ENCODE measurements around the gene PARVA. TPM values are rescaled to one million over a fixed set of nuclear protein-coding genes. Genes with fewer than 3 reads are reported as not detected.

Gene PARVA
- total RNA-seq, 2 experiments from 2014 or later = 0.61 to 0.65 TPM

DNA sequence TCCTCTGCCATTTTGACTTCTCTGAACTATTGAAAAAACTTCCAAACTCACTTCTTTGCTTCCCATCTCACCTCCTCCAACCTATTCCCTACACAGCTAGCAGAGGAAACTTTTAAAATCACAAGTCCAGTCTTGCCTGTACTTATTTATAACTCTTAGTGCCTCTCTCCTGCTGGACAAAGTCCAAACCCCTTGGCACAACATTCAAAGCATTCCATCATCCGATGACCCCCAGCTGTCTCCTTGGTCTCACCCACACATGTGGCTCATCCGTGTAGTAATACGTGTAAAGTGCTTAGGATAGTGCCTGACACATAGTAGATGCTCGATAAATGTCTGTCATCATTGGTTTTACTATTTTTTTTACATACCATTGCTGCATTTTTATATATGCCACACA lies 101.4 kb downstream of the PARVA start:
- Mint-ChIP-seq H3K27ac (no peak overlapping the region), H3K27me3 (no peaks in the 10 kb centered on the region), H3K4me1 (no peaks in the 10 kb centered on the region), H3K9me3 (no peaks in the 10 kb centered on the region), H3K36me3 (no peaks in the 10 kb centered on the region), H3K4me3 (no peak overlapping the region)
- POLR2A ChIA-PET = no interaction called here
- ATAC-seq (ENCODE audit: low read depth) (no peak), DNase-seq (no peak)

- no peak for DNase-seq
- Mint-ChIP-seq H3K4me1 (no peaks in the 10 kb centered on the region), H3K27me3 (no peaks in the 10 kb centered on the region), H3K27ac (no peak overlapping the region), H3K9me3 (no peaks in the 10 kb centered on the region), H3K36me3 (no peaks in the 10 kb centered on the region), H3K4me3 (no peak overlapping the region)
- POLR2A ChIA-PET = no interaction called here
- no peak for ATAC-seq (ENCODE audit: low read depth)
Observed at GRCh38 chr11:12480401-12480800, 103.0 kb downstream of the PARVA start.

DNA sequence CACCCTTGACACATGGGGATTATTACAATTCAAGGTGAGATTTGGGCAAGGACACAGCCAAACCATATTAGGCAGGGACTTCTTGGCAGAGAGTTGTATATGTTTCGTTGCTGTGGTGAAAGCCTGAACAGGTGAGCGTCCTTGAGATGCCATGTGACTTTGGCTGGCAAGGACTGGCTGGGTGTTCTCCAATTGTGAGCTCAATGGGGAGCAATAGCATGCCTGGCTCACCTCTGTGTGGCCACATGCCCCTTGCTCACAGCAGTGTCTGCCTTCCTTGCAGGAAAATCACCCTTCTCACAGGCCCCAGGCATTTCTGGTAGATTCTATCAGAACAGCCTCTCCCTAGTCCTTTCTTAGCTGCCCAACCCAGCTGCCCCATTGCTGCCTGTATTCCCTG lies 105.5 kb downstream of the PARVA start:
- DNase-seq = no peak
- H3K27me3 Mint-ChIP-seq = no peaks in the 10 kb centered on the region
- no peak overlapping the region for H3K4me3 Mint-ChIP-seq
- H3K36me3 Mint-ChIP-seq = no peaks in the 10 kb centered on the region
- POLR2A ChIA-PET = no interaction called here
- no peak for ATAC-seq (ENCODE audit: low read depth)
- H3K9me3 Mint-ChIP-seq = no peaks in the 10 kb centered on the region
- H3K4me1 Mint-ChIP-seq = no peaks in the 10 kb centered on the region
- H3K27ac Mint-ChIP-seq = no peak overlapping the region

DNA sequence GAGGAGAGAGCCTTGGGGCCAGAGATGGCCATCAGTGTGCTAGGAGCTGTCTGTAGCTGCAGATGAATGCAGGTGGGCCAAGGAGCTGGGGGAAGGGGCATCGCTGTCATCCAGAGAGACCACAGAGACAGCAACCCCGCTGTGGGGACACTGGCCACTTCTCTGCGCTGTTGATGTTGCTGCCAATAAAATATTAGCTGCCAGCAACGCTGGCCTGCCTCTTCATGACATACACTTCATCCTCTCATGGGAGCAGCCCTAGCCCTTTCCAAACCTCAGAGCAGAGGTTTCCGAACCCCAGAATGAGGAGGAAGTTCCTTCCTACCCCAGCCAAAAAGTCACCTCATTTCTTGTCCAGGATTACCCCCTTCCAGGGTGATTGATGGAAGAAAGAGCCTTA lies 106.2 kb downstream of the PARVA start:
- H3K4me3 Mint-ChIP-seq = no peak overlapping the region
- ATAC-seq (ENCODE audit: low read depth) (no peak), DNase-seq (no peak)
- H3K36me3 Mint-ChIP-seq = no peaks in the 10 kb centered on the region
- no peak overlapping the region for H3K27ac Mint-ChIP-seq
- peaks cover 2% of the 10 kb centered on the region for H3K9me3 Mint-ChIP-seq
- POLR2A ChIA-PET = no interaction called here
- H3K4me1 Mint-ChIP-seq = no peaks in the 10 kb centered on the region
- H3K27me3 Mint-ChIP-seq = no peaks in the 10 kb centered on the region

DNA sequence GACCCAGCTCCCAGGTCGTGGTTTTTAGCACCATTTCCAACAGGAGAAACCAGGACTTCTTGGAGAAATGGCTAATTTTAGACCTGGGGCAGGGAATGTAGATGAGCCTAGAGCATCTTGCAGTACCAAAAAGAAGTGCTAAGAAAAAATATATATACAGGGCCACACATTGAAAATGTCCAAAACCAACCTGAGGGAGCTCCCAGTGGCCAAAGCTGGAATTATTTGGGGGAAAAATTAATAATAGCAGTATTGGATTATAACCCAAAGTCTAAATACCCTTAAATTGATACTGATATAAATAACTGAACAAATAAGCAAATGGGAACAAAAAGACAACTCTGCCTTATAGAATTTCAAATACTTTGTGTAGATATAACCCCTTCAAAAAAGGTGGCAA lies 108.0 kb downstream of the PARVA start:
- DNase-seq (no peak), ATAC-seq (ENCODE audit: low read depth) (no peak)
- POLR2A ChIA-PET = no interaction called here
- Mint-ChIP-seq H3K4me3 (no peak overlapping the region), H3K9me3 (peaks cover 8% of the 10 kb centered on the region), H3K4me1 (no peaks in the 10 kb centered on the region), H3K27me3 (no peaks in the 10 kb centered on the region), H3K36me3 (peaks cover 2% of the 10 kb centered on the region), H3K27ac (no peak overlapping the region)

DNA sequence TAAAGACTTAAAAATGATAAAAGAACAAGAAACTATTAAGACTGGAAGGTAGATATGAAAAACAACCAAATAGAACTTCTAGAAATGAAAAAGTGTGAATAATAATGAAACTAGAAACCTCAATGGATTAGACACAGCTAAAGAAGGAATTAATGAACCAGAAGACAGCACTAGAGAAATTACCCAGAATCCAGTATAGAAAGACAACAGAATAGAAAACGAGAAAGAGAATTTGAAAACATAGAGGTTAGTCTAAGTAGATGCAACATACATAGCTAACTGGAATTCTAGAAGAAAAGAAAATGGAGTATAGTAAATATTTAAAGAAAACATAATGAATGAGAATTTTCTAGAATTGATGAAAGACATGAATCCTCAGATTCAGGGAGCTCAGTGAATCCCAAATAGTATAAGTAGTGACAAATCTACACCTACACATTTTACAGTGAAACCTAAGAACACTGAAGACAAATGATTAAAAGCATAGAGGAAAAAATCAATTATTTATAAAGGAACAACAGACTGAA lies 111.9 kb downstream of the PARVA start:
- peaks cover 6% of the 10 kb centered on the region for H3K27me3 Mint-ChIP-seq
- H3K9me3 Mint-ChIP-seq = peaks cover 8% of the 10 kb centered on the region
- DNase-seq (no peak), ATAC-seq (ENCODE audit: low read depth) (no peak)
- no peak overlapping the region for H3K27ac Mint-ChIP-seq
- POLR2A ChIA-PET = no interaction called here
- peaks cover 2% of the 10 kb centered on the region for H3K36me3 Mint-ChIP-seq
- H3K4me3 Mint-ChIP-seq = no peak overlapping the region
- H3K4me1 Mint-ChIP-seq = no peaks in the 10 kb centered on the region

DNA sequence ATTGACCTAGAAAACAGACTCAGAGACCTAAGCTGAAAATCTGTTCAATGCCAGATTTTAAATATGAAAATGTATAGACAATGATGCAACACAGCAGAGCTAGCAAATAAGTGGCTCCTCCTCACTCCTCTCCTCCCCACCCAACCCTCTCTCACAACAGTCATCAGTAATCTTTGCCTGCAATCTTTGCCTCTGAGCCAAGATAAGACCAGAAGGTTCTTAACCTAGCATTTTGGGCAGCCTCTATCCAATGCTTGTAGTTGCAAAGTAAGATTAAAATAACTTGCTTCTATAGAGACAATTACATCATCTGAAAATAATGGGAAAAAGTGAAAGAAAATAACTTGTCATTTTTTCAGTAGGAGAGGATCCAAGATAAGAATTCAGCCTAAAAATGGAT lies 117.3 kb downstream of the PARVA start:
- peaks cover 17% of the 10 kb centered on the region for H3K27me3 Mint-ChIP-seq
- ATAC-seq (ENCODE audit: low read depth) (no peak), DNase-seq (no peak)
- POLR2A ChIA-PET = no interaction called here
- H3K36me3 Mint-ChIP-seq = no peaks in the 10 kb centered on the region
- H3K4me3 Mint-ChIP-seq = no peak overlapping the region
- H3K27ac Mint-ChIP-seq = no peak overlapping the region
- H3K4me1 Mint-ChIP-seq = no peaks in the 10 kb centered on the region
- H3K9me3 Mint-ChIP-seq = no peaks in the 10 kb centered on the region

GRCh38 chr11:12496181-12497025 lies 119.0 kb downstream of the PARVA start:
- peaks cover 14% of the 10 kb centered on the region for H3K27me3 Mint-ChIP-seq
- no peaks in the 10 kb centered on the region for H3K4me1 Mint-ChIP-seq
- POLR2A ChIA-PET = no interaction called here
- DNase-seq (no peak), ATAC-seq (ENCODE audit: low read depth) (no peak)
- no peaks in the 10 kb centered on the region for H3K9me3 Mint-ChIP-seq
- H3K36me3 Mint-ChIP-seq = no peaks in the 10 kb centered on the region
- H3K4me3 Mint-ChIP-seq = no peak overlapping the region
- no peak overlapping the region for H3K27ac Mint-ChIP-seq

GRCh38 chr11:12497431-12497830 lies 120.1 kb downstream of the PARVA start:
- Mint-ChIP-seq H3K27ac (no peak overlapping the region), H3K4me1 (no peaks in the 10 kb centered on the region), H3K36me3 (no peaks in the 10 kb centered on the region), H3K9me3 (no peaks in the 10 kb centered on the region), H3K27me3 (peaks cover 14% of the 10 kb centered on the region), H3K4me3 (no peak overlapping the region)
- POLR2A ChIA-PET = no interaction called here
- no peak for ATAC-seq (ENCODE audit: low read depth)
- no peak for DNase-seq

DNA sequence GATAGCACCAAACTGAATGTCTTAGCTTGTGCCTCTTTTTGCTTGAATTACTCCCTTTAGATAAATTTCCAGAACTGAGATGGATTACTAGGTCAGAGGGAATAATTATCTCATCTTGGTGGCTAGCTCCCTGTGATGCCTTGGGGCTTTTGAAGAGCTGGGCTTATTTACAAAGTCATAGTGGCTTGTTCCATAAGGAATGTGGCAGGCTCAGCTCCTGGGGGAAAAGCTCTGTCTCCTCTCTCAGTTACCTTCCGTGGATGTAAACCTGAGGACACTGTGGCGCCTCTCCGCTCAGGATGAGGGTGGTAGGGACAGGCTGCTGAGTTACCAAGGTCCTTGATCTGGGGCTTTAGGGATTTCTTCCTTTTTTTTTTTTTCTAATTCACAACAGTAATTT lies 121.7 kb downstream of the PARVA start:
- ATAC-seq (ENCODE audit: low read depth) (no peak), DNase-seq (no peak)
- Mint-ChIP-seq H3K27me3 (peaks cover 11% of the 10 kb centered on the region), H3K4me1 (no peaks in the 10 kb centered on the region), H3K36me3 (no peaks in the 10 kb centered on the region), H3K9me3 (no peaks in the 10 kb centered on the region), H3K4me3 (no peak overlapping the region), H3K27ac (no peak overlapping the region)
- POLR2A ChIA-PET = no interaction called here

DNA sequence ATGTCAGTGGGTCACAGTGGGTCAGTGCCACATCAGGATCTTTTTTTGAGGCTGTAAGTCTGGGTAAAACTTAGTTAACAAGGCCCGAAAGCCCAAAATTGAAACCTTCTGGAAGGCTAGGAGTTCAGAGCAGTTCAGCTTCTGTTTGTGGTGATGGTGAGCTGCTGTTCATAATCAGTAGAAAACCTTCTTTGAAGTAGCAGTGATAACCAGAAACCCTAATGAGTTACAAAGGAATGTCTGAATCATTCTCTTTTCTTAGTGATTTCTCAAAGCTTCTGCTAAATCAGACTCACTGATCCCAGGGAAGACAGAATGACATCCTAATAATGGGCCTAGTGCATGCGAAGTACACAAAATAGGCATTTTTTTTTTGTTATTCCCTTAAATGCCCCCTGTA lies 124.7 kb downstream of the PARVA start:
- no peak overlapping the region for H3K27ac Mint-ChIP-seq
- no peaks in the 10 kb centered on the region for H3K36me3 Mint-ChIP-seq
- H3K27me3 Mint-ChIP-seq = peaks cover 3% of the 10 kb centered on the region
- H3K4me1 Mint-ChIP-seq = no peaks in the 10 kb centered on the region
- H3K9me3 Mint-ChIP-seq = no peaks in the 10 kb centered on the region
- no peak overlapping the region for H3K4me3 Mint-ChIP-seq
- DNase-seq (no peak), ATAC-seq (ENCODE audit: low read depth) (no peak)
- POLR2A ChIA-PET = no interaction called here

GRCh38 chr11:12503039-12503484 lies 125.7 kb downstream of the PARVA start:
- no peak overlapping the region for H3K4me3 Mint-ChIP-seq
- no peak overlapping the region for H3K27ac Mint-ChIP-seq
- ATAC-seq (ENCODE audit: low read depth) = no peak
- no peaks in the 10 kb centered on the region for H3K9me3 Mint-ChIP-seq
- no peak for DNase-seq
- POLR2A ChIA-PET = no interaction called here
- H3K27me3 Mint-ChIP-seq = peaks cover 3% of the 10 kb centered on the region
- no peaks in the 10 kb centered on the region for H3K36me3 Mint-ChIP-seq
- no peaks in the 10 kb centered on the region for H3K4me1 Mint-ChIP-seq

GRCh38 chr11:12503886-12504285 lies 126.5 kb downstream of the PARVA start:
- no peak overlapping the region for H3K27ac Mint-ChIP-seq
- H3K27me3 Mint-ChIP-seq = peaks cover under 1% of the 10 kb centered on the region
- no peak overlapping the region for H3K4me3 Mint-ChIP-seq
- no peaks in the 10 kb centered on the region for H3K36me3 Mint-ChIP-seq
- no peaks in the 10 kb centered on the region for H3K4me1 Mint-ChIP-seq
- no peaks in the 10 kb centered on the region for H3K9me3 Mint-ChIP-seq
- DNase-seq (no peak), ATAC-seq (ENCODE audit: low read depth) (no peak)
- POLR2A ChIA-PET = no interaction called here

DNA sequence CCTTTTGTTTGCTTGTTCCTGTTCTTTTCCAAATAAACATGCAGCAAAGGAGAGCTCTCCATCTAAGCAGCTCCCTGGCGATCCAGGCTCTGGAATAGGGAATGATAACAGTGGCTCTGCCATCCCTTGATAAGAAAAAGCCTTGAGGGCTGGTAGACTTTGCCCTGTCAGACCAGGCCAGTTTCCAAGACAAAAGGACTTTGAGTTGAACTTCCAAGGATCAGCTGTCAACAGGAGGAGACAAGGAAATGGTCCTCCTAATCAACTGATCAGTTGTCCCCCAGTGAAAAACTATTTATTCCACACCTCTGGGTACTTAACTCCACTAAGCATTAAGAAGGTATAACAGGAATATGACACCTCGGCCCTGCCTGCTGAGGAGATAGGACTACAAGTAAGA lies 127.8 kb downstream of the PARVA start:
- DNase-seq = no peak
- no peak for ATAC-seq (ENCODE audit: low read depth)
- H3K4me1 Mint-ChIP-seq = no peaks in the 10 kb centered on the region
- H3K9me3 Mint-ChIP-seq = no peaks in the 10 kb centered on the region
- no peaks in the 10 kb centered on the region for H3K36me3 Mint-ChIP-seq
- no peak overlapping the region for H3K4me3 Mint-ChIP-seq
- no peak overlapping the region for H3K27ac Mint-ChIP-seq
- POLR2A ChIA-PET = no interaction called here
- no peaks in the 10 kb centered on the region for H3K27me3 Mint-ChIP-seq
